ENCODE results near the gene PAX5. TPM values are rescaled to one million over a fixed set of nuclear protein-coding genes. Genes with fewer than 3 reads are reported as not detected.

The PAX5 gene
- total RNA-seq, 2 donors from 2014 or later: 0.52 TPM; not detected in 1

GRCh38 chr9:36796671-36797419 is 237.2 kb downstream of the PAX5 start:
- TF ChIP-seq CTCF (IDR thresholded peaks at IDR 0.05) (no peak), POLR2A (IDR thresholded peaks at IDR 0.05) (no peak)
- no peaks in the 10 kb centered on the region for H3K4me1 ChIP-seq
- H3K36me3 ChIP-seq (replicated peaks in 1 of 2; ENCODE audit: insufficient read depth in 1 of 2, low read depth in 2 of 2): no peaks in the 10 kb centered on the region
- peaks cover 0 to 7% (median 0%) of the 10 kb centered on the region in 3 donors for H3K9me3 ChIP-seq
- H3K27me3 ChIP-seq: no peaks in the 10 kb centered on the region
- no peak overlapping the region for H3K4me3 ChIP-seq
- DNase-seq: no peak
- intact Hi-C loops (cut with DNase I): no loop called here
- 44 to 75% methylated on average over 5 of the region's 5 CpGs for WGBS, 2 donors
- no peak overlapping the region for H3K27ac ChIP-seq
- ATAC-seq: no peak

GRCh38 chr9:36794461-36794860 is 239.6 kb downstream of the PAX5 start:
- intact Hi-C loops (cut with DNase I): no loop called here
- peaks cover 0 to 7% (median 0%) of the 10 kb centered on the region in 3 donors for H3K9me3 ChIP-seq
- 54 to 62% methylated on average over 3 to 5 of the region's 5 CpGs for WGBS, 2 donors
- H3K27ac ChIP-seq: no peak overlapping the region
- H3K4me1 ChIP-seq: no peaks in the 10 kb centered on the region
- TF ChIP-seq POLR2A (IDR thresholded peaks at IDR 0.05) (no peak), CTCF (IDR thresholded peaks at IDR 0.05) (no peak)
- ATAC-seq: no peak
- no peak overlapping the region for H3K4me3 ChIP-seq
- H3K36me3 ChIP-seq (replicated peaks in 1 of 2; ENCODE audit: insufficient read depth in 1 of 2, low read depth in 2 of 2): no peaks in the 10 kb centered on the region
- no peak for DNase-seq
- H3K27me3 ChIP-seq: no peaks in the 10 kb centered on the region

GRCh38 chr9:36793277-36793676 is 240.8 kb downstream of the PAX5 start:
- Histone ChIP-seq H3K27ac (no peak overlapping the region), H3K27me3 (no peaks in the 10 kb centered on the region), H3K9me3 (peaks cover 0 to 7% (median 0%) of the 10 kb centered on the region in 3 donors), H3K4me1 (no peaks in the 10 kb centered on the region), H3K4me3 (no peak overlapping the region), H3K36me3 (replicated peaks in 1 of 2; ENCODE audit: insufficient read depth in 1 of 2, low read depth in 2 of 2) (no peaks in the 10 kb centered on the region)
- 70 to 82% methylated on average over 2 of the region's 2 CpGs for WGBS, 2 donors
- TF ChIP-seq CTCF (IDR thresholded peaks at IDR 0.05) (no peak), POLR2A (IDR thresholded peaks at IDR 0.05) (no peak)
- no peak for ATAC-seq
- intact Hi-C loops (cut with DNase I): no loop called here
- DNase-seq: no peak

- no peaks in the 10 kb centered on the region for H3K27me3 ChIP-seq
- no peaks in the 10 kb centered on the region for H3K36me3 ChIP-seq (replicated peaks in 1 of 2; ENCODE audit: insufficient read depth in 1 of 2, low read depth in 2 of 2)
- no peak overlapping the region for H3K4me3 ChIP-seq
- ATAC-seq (no peak), DNase-seq (no peak)
- H3K27ac ChIP-seq: no peak overlapping the region
- H3K9me3 ChIP-seq: peaks cover 0 to 7% (median 0%) of the 10 kb centered on the region in 3 donors
- TF ChIP-seq POLR2A (IDR thresholded peaks at IDR 0.05): no peak
- no peak for TF ChIP-seq CTCF (IDR thresholded peaks at IDR 0.05)
- 69 to 72% methylated on average over 8 to 9 of the region's 9 CpGs for WGBS, 2 donors
- H3K4me1 ChIP-seq: no peaks in the 10 kb centered on the region
- intact Hi-C loops (cut with DNase I): no loop called here
These were observed 242.7 kb downstream of the PAX5 start for GRCh38 chr9:36791222-36791950.
